SK-N-MC (cell line): ENCODE data around the gene FUBP3.

Experiments
- DNase-seq: peaks from one replicate; pipeline ENCODE4 v3.0.0-alpha.2; 2011; ENCODE audit warnings: low read depth, low spot score
- H3K27ac ChIP-seq: fragments of 200-600 bp; sonication (generic); 2 replicates; pipeline ENCODE4 v1.5.1; 2016; ENCODE audit warnings: mixed run types
- H3K36me3 ChIP-seq: fragments of 200-600 bp; sonication (generic); 2 replicates; pipeline ENCODE4 v1.6.1; 2017; ENCODE audit warnings: antibody characterized with exemption, low read length, mixed read lengths; ENCODE audit not compliant: insufficient read depth
- H3K4me3 ChIP-seq: fragments of 200-600 bp; sonication (generic); 2 replicates; pipeline ENCODE4 v1.5.1; 2016
- H3K9ac ChIP-seq: fragments of 200-600 bp; sonication (generic); 2 replicates; pipeline ENCODE4 v1.8.0; 2017; ENCODE audit warnings: mixed run types, mixed read lengths; ENCODE audit not compliant: insufficient read length
- H3K9me3 ChIP-seq: fragments of 200-600 bp; sonication (generic); 2 replicates; pipeline ENCODE4 v1.6.1; 2017; ENCODE audit warnings: low read depth, mild to moderate bottlenecking, antibody characterized with exemption, low read length, moderate library complexity, mixed read lengths
- EZH2 ChIP-seq: fragments of 200-600 bp; sonication (generic); IDR thresholded peaks from one replicate; pipeline ENCODE4 v1.6.1; 2017; ENCODE audit warnings: antibody characterized with exemption
- FOXP2 ChIP-seq: optimal IDR thresholded peaks from 2 replicates; pipeline ENCODE3; 2011; ENCODE audit warnings: mild to moderate bottlenecking, moderate library complexity; ENCODE audit not compliant: insufficient read depth; ENCODE audit errors: extremely low read length, control extremely low read depth
- POLR2AphosphoS5 ChIP-seq: IDR thresholded peaks from 2 replicates; pipeline ENCODE4 v1.6.1; 2012; ENCODE audit warnings: mild to moderate bottlenecking, low read depth, low read length, borderline replicate concordance

The FUBP3 gene

GRCh38 chr9:130668196-130668595 is 88.8 kb downstream of the FUBP3 start:
- no peak overlapping the region for H3K4me3 ChIP-seq
- no peak overlapping the region for H3K27ac ChIP-seq
- H3K36me3 ChIP-seq: no peaks in the 10 kb centered on the region
- TF ChIP-seq EZH2: no peak
- no peak for TF ChIP-seq POLR2AphosphoS5
- TF ChIP-seq FOXP2: no peak
- H3K9me3 ChIP-seq: no peaks in the 10 kb centered on the region
- no peak overlapping the region for H3K9ac ChIP-seq
- no peak for DNase-seq

DNA sequence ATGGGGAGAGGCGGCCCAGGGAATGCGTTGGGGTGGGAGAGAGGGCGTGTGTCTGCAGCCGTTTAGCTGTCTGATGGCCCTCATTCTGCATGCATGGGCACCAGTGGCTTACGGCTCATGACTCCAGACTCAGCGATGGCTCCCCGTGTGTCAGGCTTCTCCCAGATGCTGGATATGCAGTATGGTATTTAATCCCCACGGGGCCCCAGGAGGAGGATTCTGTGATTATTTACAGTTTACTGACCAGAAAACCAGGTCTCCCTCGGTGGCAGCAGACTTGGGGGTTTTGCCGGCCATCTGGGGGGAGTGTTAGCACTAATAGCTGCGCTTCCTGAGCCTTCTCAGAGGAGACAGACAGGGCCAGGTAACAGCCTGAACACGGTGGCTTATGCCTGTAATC is 89.3 kb downstream of the FUBP3 start:
- Histone ChIP-seq H3K9me3 (no peaks in the 10 kb centered on the region), H3K9ac (no peak overlapping the region), H3K27ac (no peak overlapping the region), H3K36me3 (no peaks in the 10 kb centered on the region), H3K4me3 (no peak overlapping the region)
- no peak for TF ChIP-seq POLR2AphosphoS5
- no peak for TF ChIP-seq EZH2
- no peak for TF ChIP-seq FOXP2
- DNase-seq: no peak

DNA sequence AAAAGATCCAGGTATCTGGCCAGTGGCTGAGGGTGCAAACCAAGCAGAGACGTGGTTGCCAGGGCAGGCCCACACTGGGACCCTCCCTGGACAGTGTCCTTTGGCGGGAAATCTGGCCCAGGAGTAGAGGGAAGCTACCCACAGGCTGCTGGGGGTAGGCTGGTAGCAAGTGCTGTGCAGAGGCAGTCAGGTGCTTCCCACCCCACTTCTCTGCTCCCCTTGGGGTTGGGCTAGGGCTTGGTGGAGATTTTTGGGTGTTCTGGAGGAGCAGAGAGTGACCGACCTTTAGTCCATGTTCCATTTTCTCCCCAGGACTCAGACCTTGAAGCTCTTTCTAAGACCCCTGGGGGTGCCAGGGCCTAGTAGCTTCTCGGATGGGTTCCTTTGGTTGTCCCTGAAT is 90.6 kb downstream of the FUBP3 start:
- Histone ChIP-seq H3K9ac (no peak overlapping the region), H3K27ac (no peak overlapping the region), H3K36me3 (no peaks in the 10 kb centered on the region), H3K9me3 (no peaks in the 10 kb centered on the region), H3K4me3 (no peak overlapping the region)
- TF ChIP-seq EZH2: no peak
- no peak for TF ChIP-seq FOXP2
- no peak for TF ChIP-seq POLR2AphosphoS5
- DNase-seq: no peak

GRCh38 chr9:130670644-130671043 is 91.3 kb downstream of the FUBP3 start:
- no peak for TF ChIP-seq FOXP2
- TF ChIP-seq EZH2: no peak
- TF ChIP-seq POLR2AphosphoS5: no peak
- DNase-seq: no peak
- no peak overlapping the region for H3K27ac ChIP-seq
- no peak overlapping the region for H3K4me3 ChIP-seq
- no peaks in the 10 kb centered on the region for H3K36me3 ChIP-seq
- H3K9me3 ChIP-seq: no peaks in the 10 kb centered on the region
- H3K9ac ChIP-seq: no peak overlapping the region

GRCh38 chr9:130672466-130672865 is 93.1 kb downstream of the FUBP3 start:
- Histone ChIP-seq H3K9ac (no peak overlapping the region), H3K4me3 (no peak overlapping the region), H3K36me3 (no peaks in the 10 kb centered on the region), H3K9me3 (no peaks in the 10 kb centered on the region), H3K27ac (no peak overlapping the region)
- TF ChIP-seq FOXP2 (no peak), POLR2AphosphoS5 (no peak), EZH2 (no peak)
- no peak for DNase-seq

DNA sequence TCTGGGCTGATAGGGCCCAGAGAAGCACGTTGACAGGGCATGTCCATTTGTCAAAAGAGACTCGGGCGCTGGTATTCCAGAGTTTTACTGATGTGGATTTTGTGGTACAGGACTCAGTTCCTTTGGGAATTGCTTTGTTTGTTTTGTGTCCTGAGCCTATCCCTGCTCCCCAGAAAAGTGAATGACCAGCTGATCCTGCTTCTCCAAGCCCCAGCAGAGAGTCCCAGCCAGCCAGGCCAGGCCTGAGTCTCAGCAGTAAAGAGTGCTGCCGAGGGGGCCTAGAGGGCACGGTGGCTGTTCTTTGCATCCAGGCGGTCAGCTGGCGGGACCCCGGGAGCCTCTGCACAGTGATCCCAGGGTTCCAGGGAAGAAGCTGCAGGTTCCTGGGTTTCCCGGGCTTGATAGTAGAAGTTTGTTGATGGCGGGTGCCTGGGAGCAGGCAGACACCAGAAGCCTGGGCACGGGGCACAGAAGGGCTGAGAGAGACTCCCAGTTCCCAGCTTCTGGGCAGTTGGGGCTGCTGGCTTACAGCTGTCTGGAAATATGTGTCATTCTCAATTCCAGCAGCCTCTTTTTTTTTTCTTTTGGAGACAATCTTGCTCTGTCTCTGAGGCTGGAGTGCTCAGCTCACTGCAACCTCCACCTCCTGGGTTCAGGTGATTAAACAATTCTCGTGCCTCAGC is 93.7 kb downstream of the FUBP3 start:
- Histone ChIP-seq H3K9ac (no peak overlapping the region), H3K4me3 (no peak overlapping the region), H3K9me3 (no peaks in the 10 kb centered on the region), H3K27ac (no peak overlapping the region), H3K36me3 (no peaks in the 10 kb centered on the region)
- no peak for TF ChIP-seq POLR2AphosphoS5
- no peak for TF ChIP-seq EZH2
- TF ChIP-seq FOXP2: no peak
- DNase-seq: no peak

DNA sequence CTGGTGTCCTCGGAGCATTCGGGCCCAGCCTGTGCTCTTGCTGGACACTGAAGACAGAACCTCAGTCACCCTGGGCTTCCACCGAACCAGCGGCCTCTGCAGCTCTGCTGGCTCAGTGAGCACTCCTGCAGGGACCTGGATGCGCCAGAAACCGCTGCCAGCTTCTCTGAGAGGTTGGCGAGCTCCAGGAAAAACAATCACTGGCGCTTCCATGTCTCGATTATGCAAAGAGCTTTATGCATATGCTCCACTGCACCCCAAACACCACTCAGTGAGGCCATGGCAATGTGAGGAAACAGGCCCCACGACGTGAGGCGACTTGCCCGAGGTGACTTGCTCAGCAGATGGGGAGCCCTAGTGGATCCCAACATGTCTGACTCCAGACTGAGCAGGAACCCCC is 96.0 kb downstream of the FUBP3 start:
- Histone ChIP-seq H3K9me3 (no peaks in the 10 kb centered on the region), H3K4me3 (no peak overlapping the region), H3K9ac (no peak overlapping the region), H3K27ac (no peak overlapping the region), H3K36me3 (no peaks in the 10 kb centered on the region)
- TF ChIP-seq POLR2AphosphoS5 (no peak), EZH2 (no peak), FOXP2 (no peak)
- no peak for DNase-seq

DNA sequence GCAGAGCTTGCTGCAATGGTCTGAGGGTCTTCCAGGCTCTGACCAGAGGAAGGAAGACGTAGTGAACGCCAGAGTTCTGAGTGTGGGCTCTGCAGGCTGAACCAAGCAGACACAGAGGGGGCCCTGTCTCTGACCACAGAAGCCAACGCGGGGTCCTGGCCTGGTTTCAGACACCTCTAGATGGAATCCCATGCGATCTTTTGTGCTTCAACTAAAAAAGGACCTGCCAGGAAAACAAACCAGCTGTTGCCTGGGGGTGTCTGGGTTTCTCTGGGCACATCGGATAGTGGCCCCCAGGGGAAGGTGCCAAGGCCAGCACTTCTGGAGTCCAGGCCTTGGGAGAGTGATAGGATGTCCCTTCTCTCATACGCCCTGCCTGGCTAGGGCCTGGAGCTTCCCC is 97.9 kb downstream of the FUBP3 start:
- Histone ChIP-seq H3K36me3 (no peaks in the 10 kb centered on the region), H3K4me3 (no peak overlapping the region), H3K9ac (no peak overlapping the region), H3K27ac (no peak overlapping the region), H3K9me3 (no peaks in the 10 kb centered on the region)
- no peak for DNase-seq
- no peak for TF ChIP-seq FOXP2
- TF ChIP-seq POLR2AphosphoS5: no peak
- TF ChIP-seq EZH2: no peak
